K562 (cell line): Measurements from ENCODE around the gene SEC22A. TPM values are rescaled to one million over a fixed set of nuclear protein-coding genes. Genes with fewer than 3 reads are reported as not detected.

ENCODE experiments used
- BCL6 ChIP-seq: fragments of 250-450 bp; sonication (Bioruptor Pico); IDR thresholded peaks from 2 replicates; pipeline ENCODE4 v1.4.0; 2020
- FOXJ3 ChIP-seq: sonication (generic); formaldehyde crosslinking; IDR thresholded peaks from 2 replicates; pipeline ENCODE4 v1.4.0; 2020; ENCODE audit warnings: mild to moderate bottlenecking, missing genetic modification reagents
- MCM5 ChIP-seq: fragments of 450-650 bp; IDR thresholded peaks from 2 replicates; pipeline ENCODE4 v1.6.1; 2016; ENCODE audit warnings: low read depth
- PATZ1 ChIP-seq: fragments of 250-450 bp; sonication (Bioruptor Pico); IDR thresholded peaks from 2 replicates; pipeline ENCODE4 v1.5.0; 2020; ENCODE audit warnings: mild to moderate bottlenecking, borderline replicate concordance
- PBX2 ChIP-seq, 2 experiments: IDR thresholded peaks in 1 of 2; conservative IDR thresholded peaks in 1 of 2; 2 replicates each; pipeline ENCODE4 v1.6.1; 2016; ENCODE audit warnings: low read depth in 2 of 2, mild to moderate bottlenecking in 1 of 2, missing compliant biosample characterization in 1 of 2, missing genetic modification characterization in 1 of 2, moderate library complexity in 1 of 2
- RBBP5 ChIP-seq: fragments of 200-600 bp; sonication (generic); IDR thresholded peaks from 2 replicates; pipeline ENCODE4 v1.6.1; 2012; ENCODE audit warnings: borderline replicate concordance, mild to moderate bottlenecking, low read length, control low read depth, inconsistent platforms; ENCODE audit not compliant: insufficient read depth, poor library complexity, severe bottlenecking
- REST ChIP-seq, 2 experiments: fragments of 450-650 bp; formaldehyde crosslinking in 1 of 2; IDR thresholded peaks; 2 replicates each; pipeline versions ENCODE4 v1.4.0 to v1.6.1; 2014 to 2020; ENCODE audit warnings: mild to moderate bottlenecking in 2 of 2, borderline replicate concordance in 1 of 2, low read depth in 1 of 2
- TAF7 ChIP-seq: fragments of 450-650 bp; IDR thresholded peaks from 2 replicates; pipeline ENCODE4 v1.6.1; 2016; ENCODE audit warnings: missing genetic modification characterization, missing compliant biosample characterization
- ZNF253 ChIP-seq: fragments of 250-450 bp; sonication (Bioruptor Pico); conservative IDR thresholded peaks from 2 replicates; pipeline ENCODE4 v1.6.1; 2021; ENCODE audit warnings: mild to moderate bottlenecking
- ZNF347 ChIP-seq: fragments of 450-650 bp; formaldehyde crosslinking; IDR thresholded peaks from 2 replicates; pipeline ENCODE4 v1.4.0; 2020; ENCODE audit warnings: low read depth, mild to moderate bottlenecking, moderate library complexity
- polyA plus RNA-seq, 8 experiments: library from polyadenylated mRNA; depleted of rRNA in 4 of 8; stranded (reverse) in 5 of 8; unstranded in 3 of 8; fragments of >200 nt; fragmentation: Nextera tagmentation in 2 of 8; fragmentation: Illumina TruSeq in 1 of 8; extraction: Ambion mirVana in 2 of 8; extraction: Trizol in 1 of 8; gene quantifications; 2 replicates each; pipeline versions ENCODE4 v1.2.1 to v1.2.3, GENCODE V29; 2011 to 2014; ENCODE audit warnings: inconsistent platforms in 1 of 8, missing spikeins in 1 of 8
- total RNA-seq, 7 experiments: library from RNA; depleted of rRNA in 6 of 7; stranded (reverse); fragments of >200 nt in 6 of 7; fragmentation: Illumina TruSeq in 2 of 7; extraction: Trizol in 2 of 7; gene quantifications; 2 replicates each; pipeline versions ENCODE4 v1.2.1 to v1.2.3, GENCODE V29; 2011 to 2021; ENCODE audit warnings: low replicate concordance in 1 of 7
- TF ChIP-seq, protein P1 (sequence below): sonication (generic); formaldehyde crosslinking; IDR thresholded peaks from 2 replicates; pipeline ENCODE4 v1.4.0; 2020; ENCODE audit warnings: mild to moderate bottlenecking, missing genetic modification reagents

Gene SEC22A
- total and polyA plus RNA-seq, 9 of the 15 experiments (the other 6 are each of a cell fraction or from before 2014, with no cell fraction given): 7.9 to 44.5 (median 20.5) TPM

GRCh38 chr3:123258811-123259420 lies 57.2 kb downstream of the SEC22A start (continued):
- TF ChIP-seq PATZ1 (CRISPR knock-in tag): no peak
- TF ChIP-seq, protein P1, sequence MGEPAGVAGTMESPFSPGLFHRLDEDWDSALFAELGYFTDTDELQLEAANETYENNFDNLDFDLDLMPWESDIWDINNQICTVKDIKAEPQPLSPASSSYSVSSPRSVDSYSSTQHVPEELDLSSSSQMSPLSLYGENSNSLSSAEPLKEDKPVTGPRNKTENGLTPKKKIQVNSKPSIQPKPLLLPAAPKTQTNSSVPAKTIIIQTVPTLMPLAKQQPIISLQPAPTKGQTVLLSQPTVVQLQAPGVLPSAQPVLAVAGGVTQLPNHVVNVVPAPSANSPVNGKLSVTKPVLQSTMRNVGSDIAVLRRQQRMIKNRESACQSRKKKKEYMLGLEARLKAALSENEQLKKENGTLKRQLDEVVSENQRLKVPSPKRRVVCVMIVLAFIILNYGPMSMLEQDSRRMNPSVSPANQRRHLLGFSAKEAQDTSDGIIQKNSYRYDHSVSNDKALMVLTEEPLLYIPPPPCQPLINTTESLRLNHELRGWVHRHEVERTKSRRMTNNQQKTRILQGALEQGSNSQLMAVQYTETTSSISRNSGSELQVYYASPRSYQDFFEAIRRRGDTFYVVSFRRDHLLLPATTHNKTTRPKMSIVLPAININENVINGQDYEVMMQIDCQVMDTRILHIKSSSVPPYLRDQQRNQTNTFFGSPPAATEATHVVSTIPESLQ: no peak
- peak; percentile 32; the same call in 1 of the 2 replicates for TF ChIP-seq REST (IDR thresholded peaks at IDR 0.05; ENCODE audit: borderline replicate concordance)
- no peak for TF ChIP-seq REST (CRISPR knock-in tag; IDR thresholded peaks at IDR 0.05; ENCODE audit: low read depth)
- TF ChIP-seq FOXJ3 (CRISPR knock-in tag): no peak
- no peak for TF ChIP-seq TAF7
- TF ChIP-seq BCL6 (CRISPR knock-in tag): no peak
- no peak for TF ChIP-seq ZNF347 (CRISPR knock-in tag)
- TF ChIP-seq PBX2 (CRISPR knock-in tag; IDR thresholded peaks at IDR 0.05; ENCODE audit: low read depth): no peak
- TF ChIP-seq PBX2 (tag; conservative IDR thresholded peaks at IDR 0.05; ENCODE audit: low read depth): 0 out of 2 replicates have a peak, but pooled peaks have one; percentile 7
- TF ChIP-seq MCM5: no peak
- TF ChIP-seq RBBP5: no peak
- no peak for TF ChIP-seq ZNF253 (CRISPR knock-in tag)
